DND-41 (cell line): ENCODE data around the gene RNF220.

Experiments used
- ATAC-seq: fragments of 200-7000 bp; cut with Tn5 transposase; 3 replicates; pipeline ENCODE4 v1.9.1; 2021; ENCODE audit warnings: low read depth; ENCODE audit not compliant: insufficient read depth
- DNase-seq: peaks from one replicate; pipeline ENCODE4 v3.0.0-alpha.2; 2020
- H2AFZ ChIP-seq: 2 replicates; pipeline ENCODE4 v1.6.0; 2012; ENCODE audit warnings: low read depth, low read length
- H3K27ac ChIP-seq: 2 replicates; pipeline ENCODE4 v1.5.1; 2012; ENCODE audit warnings: low read length, inconsistent platforms
- H3K27me3 ChIP-seq: fragments of 200-600 bp; sonication (generic); 2 replicates; pipeline ENCODE4 v1.6.0; 2012; ENCODE audit warnings: low read length, mild to moderate bottlenecking, inconsistent platforms; ENCODE audit not compliant: insufficient read depth, poor library complexity
- H3K36me3 ChIP-seq: 2 replicates; pipeline ENCODE4 v1.5.1; 2012; ENCODE audit warnings: low read length, inconsistent platforms; ENCODE audit not compliant: insufficient read depth
- H3K4me1 ChIP-seq: 2 replicates; pipeline ENCODE4 v1.5.1; 2012; ENCODE audit warnings: mild to moderate bottlenecking, low read length; ENCODE audit not compliant: insufficient read depth
- H3K4me2 ChIP-seq: 2 replicates; pipeline ENCODE4 v1.6.0; 2012; ENCODE audit warnings: mild to moderate bottlenecking, moderate library complexity, low read length, inconsistent platforms; ENCODE audit not compliant: insufficient read depth
- H3K4me3 ChIP-seq, 2 experiments: fragments of 200-600 bp in 1 of 2; shearing (Covaris generic) in 1 of 2; 2 replicates each; pipeline ENCODE4 v1.5.1; 2012 to 2016; ENCODE audit warnings: inconsistent platforms in 2 of 2, low read length in 2 of 2, mild to moderate bottlenecking in 2 of 2, low read depth in 1 of 2, moderate library complexity in 1 of 2
- H3K79me2 ChIP-seq: 2 replicates; pipeline ENCODE4 v1.6.0; 2012; ENCODE audit warnings: low read length, inconsistent platforms; ENCODE audit not compliant: insufficient read depth
- H3K9ac ChIP-seq: 2 replicates; pipeline ENCODE4 v1.6.0; 2012; ENCODE audit warnings: low read depth, mild to moderate bottlenecking, inconsistent platforms, low read length, moderate library complexity
- H3K9me3 ChIP-seq: 2 replicates; pipeline ENCODE4 v1.5.1; 2012; ENCODE audit warnings: low read length, moderate library complexity, mild to moderate bottlenecking, inconsistent platforms; ENCODE audit not compliant: insufficient read depth, severe bottlenecking
- H4K20me1 ChIP-seq: 2 replicates; pipeline ENCODE4 v1.6.0; 2012; ENCODE audit warnings: low read length; ENCODE audit not compliant: insufficient read depth
- EZH2 ChIP-seq: IDR thresholded peaks from 3 replicates; pipeline ENCODE4 v1.6.1; 2012; ENCODE audit warnings: borderline replicate concordance, low read depth, mild to moderate bottlenecking, moderate library complexity, low read length, inconsistent platforms; ENCODE audit not compliant: severe bottlenecking
- TF ChIP-seq, protein P1 (sequence below): IDR thresholded peaks from 2 replicates; pipeline ENCODE4 v1.5.1; 2012; ENCODE audit warnings: borderline replicate concordance, low read length, moderate library complexity, mild to moderate bottlenecking; ENCODE audit not compliant: poor library complexity, severe bottlenecking; ENCODE audit errors: extremely low read depth

RNF220 gene

DNA sequence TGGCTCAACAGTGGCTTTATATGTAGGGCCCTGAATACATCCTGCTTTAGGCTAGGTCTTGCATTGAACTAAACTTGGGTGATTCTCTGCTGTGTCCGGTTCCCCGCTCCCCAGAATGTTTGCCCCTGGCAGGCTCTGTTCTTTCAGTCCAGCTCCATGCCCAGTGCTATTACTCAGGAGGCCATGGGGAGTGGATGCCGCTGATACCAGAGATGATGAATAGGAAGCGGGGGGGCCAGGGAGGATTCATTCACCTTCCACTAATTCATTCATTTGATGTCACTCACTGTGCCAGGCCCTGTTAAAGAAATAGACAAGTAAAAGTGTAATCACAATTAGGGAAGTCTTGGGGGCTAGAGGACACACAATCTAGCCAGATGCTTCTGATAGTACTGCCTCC is 185.4 kb downstream of the RNF220 start:
- no peak for DNase-seq
- no peaks in the 10 kb centered on the region for H4K20me1 ChIP-seq
- no peak overlapping the region for H2AFZ ChIP-seq
- no peaks in the 10 kb centered on the region for H3K36me3 ChIP-seq
- H3K4me2 ChIP-seq = no peak overlapping the region
- H3K27me3 ChIP-seq = peaks cover 12% of the 10 kb centered on the region
- no peak overlapping the region for H3K27ac ChIP-seq
- no peak overlapping the region for H3K9ac ChIP-seq
- H3K79me2 ChIP-seq = no peaks in the 10 kb centered on the region
- H3K4me3 ChIP-seq = no peak overlapping the region
- no peaks in the 10 kb centered on the region for H3K4me1 ChIP-seq
- no peak for ATAC-seq
- TF ChIP-seq, protein P1, sequence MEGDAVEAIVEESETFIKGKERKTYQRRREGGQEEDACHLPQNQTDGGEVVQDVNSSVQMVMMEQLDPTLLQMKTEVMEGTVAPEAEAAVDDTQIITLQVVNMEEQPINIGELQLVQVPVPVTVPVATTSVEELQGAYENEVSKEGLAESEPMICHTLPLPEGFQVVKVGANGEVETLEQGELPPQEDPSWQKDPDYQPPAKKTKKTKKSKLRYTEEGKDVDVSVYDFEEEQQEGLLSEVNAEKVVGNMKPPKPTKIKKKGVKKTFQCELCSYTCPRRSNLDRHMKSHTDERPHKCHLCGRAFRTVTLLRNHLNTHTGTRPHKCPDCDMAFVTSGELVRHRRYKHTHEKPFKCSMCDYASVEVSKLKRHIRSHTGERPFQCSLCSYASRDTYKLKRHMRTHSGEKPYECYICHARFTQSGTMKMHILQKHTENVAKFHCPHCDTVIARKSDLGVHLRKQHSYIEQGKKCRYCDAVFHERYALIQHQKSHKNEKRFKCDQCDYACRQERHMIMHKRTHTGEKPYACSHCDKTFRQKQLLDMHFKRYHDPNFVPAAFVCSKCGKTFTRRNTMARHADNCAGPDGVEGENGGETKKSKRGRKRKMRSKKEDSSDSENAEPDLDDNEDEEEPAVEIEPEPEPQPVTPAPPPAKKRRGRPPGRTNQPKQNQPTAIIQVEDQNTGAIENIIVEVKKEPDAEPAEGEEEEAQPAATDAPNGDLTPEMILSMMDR = no peak
- TF ChIP-seq EZH2 = no peak
- no peaks in the 10 kb centered on the region for H3K9me3 ChIP-seq

DNA sequence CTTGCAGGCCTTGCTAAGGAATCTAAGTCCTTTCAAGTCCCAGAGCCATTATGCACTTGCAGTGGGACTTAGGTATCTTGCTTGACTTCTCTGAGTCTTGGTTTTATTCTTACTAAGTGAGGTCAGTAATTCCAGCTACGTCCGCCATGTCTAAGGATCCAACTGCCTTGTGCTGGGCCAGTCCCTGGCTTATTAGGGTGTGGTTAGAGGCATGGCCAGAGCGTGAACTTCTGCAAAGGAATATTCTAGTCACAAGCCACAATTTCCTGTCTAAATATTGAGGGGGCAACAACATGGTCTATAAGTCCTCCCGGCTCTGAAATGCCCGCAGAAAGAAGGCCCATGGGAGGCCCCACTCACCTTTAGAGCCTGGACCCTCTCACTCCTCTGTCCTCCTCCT is 186.3 kb downstream of the RNF220 start:
- no peak for ATAC-seq
- H3K4me3 ChIP-seq = no peak overlapping the region
- H3K79me2 ChIP-seq = no peaks in the 10 kb centered on the region
- H3K27me3 ChIP-seq = peaks cover 9% of the 10 kb centered on the region
- no peaks in the 10 kb centered on the region for H4K20me1 ChIP-seq
- H3K36me3 ChIP-seq = no peaks in the 10 kb centered on the region
- no peaks in the 10 kb centered on the region for H3K4me1 ChIP-seq
- H3K27ac ChIP-seq = no peak overlapping the region
- no peak for TF ChIP-seq EZH2
- TF ChIP-seq, protein P1 = no peak
- no peaks in the 10 kb centered on the region for H3K9me3 ChIP-seq
- H3K4me2 ChIP-seq = no peak overlapping the region
- no peak overlapping the region for H2AFZ ChIP-seq
- no peak overlapping the region for H3K9ac ChIP-seq
- DNase-seq = no peak

DNA sequence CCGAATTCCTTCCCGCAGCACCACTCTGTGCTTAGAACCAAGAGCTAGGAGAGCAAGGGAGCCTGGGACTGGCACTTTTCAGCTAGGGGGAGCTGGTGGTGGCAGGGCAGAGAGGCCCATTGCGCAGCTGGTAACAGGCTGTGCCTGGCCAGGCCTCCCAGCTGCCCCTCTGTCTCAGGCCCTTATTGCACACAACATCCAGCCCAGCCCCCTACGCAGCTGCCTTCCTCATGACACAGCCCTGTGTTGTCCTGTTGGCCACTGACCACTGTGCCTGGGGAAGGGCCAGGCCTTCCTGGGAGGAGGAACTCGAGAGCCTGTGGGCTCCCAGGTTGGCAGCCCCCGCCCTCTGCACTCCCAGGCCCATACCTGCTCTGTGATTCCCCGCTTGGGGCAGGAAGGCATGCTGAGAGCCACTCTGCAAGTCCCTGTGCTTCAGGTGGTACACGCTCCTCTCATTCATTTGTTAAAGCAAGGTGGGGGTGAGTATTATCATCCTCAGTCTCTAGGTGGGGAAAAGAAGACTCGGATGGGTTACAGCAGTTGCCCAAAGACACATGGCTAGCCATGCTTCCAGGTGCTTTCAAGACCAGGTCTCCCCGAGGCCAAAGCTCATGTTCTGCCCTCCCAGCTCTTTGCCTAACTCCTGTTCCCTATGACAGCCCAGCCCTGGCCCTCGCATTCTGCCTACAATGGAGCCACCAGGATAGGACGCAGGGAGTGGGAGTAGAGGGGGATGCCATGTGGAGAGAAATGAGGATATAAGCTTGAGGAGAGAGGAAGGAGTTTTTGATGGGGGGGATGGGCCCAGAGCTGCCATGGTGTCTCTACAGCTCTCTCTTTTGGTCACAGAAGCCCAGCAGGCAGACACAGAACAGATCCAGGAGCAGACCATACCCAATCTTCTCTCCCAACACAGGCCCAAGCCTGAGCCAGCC is 187.4 kb downstream of the RNF220 start:
- peaks cover 1% of the 10 kb centered on the region; the same call in 1 of the 2 replicates for H4K20me1 ChIP-seq
- DNase-seq = no peak
- no peak overlapping the region for H3K4me2 ChIP-seq
- no peak overlapping the region for H3K9ac ChIP-seq
- H2AFZ ChIP-seq = no peak overlapping the region
- ATAC-seq = no peak
- H3K27ac ChIP-seq = no peak overlapping the region
- no peaks in the 10 kb centered on the region for H3K9me3 ChIP-seq
- no peaks in the 10 kb centered on the region for H3K4me1 ChIP-seq
- H3K4me3 ChIP-seq = no peak overlapping the region
- TF ChIP-seq EZH2 = no peak
- TF ChIP-seq, protein P1 = no peak
- no peaks in the 10 kb centered on the region for H3K79me2 ChIP-seq
- peaks cover 9% of the 10 kb centered on the region for H3K27me3 ChIP-seq
- no peaks in the 10 kb centered on the region for H3K36me3 ChIP-seq
